T-helper 2 cell treated with Interferon-gamma antibody and Interleukin-4, amounts not matched to agents 5 μg/mL and 100 μg/mL, for 36 hours (primary cell): ENCODE data around the gene ADAMTSL3.

Experiments
- DNase-seq: peaks from one replicate; pipeline ENCODE4 v3.0.0; 2021; ENCODE audit warnings: low spot score
- H3K27ac Mint-ChIP-seq: one replicate; pipeline ENCODE4 v1.8.0; 2021; ENCODE audit warnings: mild to moderate bottlenecking, mixed read lengths
- H3K27me3 Mint-ChIP-seq: one replicate; pipeline ENCODE4 v1.8.0; 2021; ENCODE audit warnings: low read depth, mixed read lengths
- H3K36me3 Mint-ChIP-seq: one replicate; pipeline ENCODE4 v1.8.0; 2021; ENCODE audit warnings: low read depth, mixed read lengths
- H3K4me1 Mint-ChIP-seq: one replicate; pipeline ENCODE4 v1.8.0; 2021; ENCODE audit warnings: low read depth, mixed read lengths
- H3K4me3 Mint-ChIP-seq: one replicate; pipeline ENCODE4 v1.8.0; 2022; ENCODE audit warnings: mild to moderate bottlenecking, moderate library complexity, mixed read lengths
- H3K9me3 Mint-ChIP-seq: one replicate; pipeline ENCODE4 v1.8.0; 2021; ENCODE audit warnings: mixed read lengths

Gene ADAMTSL3

DNA sequence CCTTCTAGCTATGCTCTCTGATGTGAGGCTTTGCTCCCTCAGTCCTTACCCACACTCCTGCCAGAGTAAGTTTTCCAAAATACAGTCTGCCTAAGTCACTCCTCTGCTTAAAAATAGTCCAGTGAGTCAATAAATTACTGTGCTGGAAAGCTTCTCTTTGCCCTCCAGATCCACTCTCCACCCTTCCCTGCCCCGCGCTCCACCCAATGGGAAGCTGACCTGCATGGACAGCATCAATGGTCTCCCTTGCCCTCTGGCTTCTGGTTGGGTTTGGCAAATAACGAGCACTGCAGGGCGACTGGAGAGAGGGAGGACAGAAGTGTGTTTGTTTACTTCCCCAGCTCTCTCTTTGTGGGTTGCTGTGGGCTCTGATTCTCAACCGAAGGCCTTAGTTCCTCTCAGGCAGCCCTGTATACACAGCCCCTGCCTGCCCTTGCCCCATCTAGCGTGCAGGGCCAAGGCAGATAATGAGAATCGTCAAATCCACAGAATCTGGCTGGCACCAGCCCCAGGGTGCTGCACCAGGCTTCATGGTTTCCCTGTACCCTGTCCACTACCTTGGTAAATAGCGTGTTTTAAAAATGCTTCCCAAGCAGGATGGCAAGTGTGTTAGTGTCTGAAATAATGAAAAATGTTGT, 110.4 kb downstream of the ADAMTSL3 start:
- H3K27me3 Mint-ChIP-seq: no peaks in the 10 kb centered on the region
- H3K36me3 Mint-ChIP-seq: no peaks in the 10 kb centered on the region
- peaks cover 3% of the 10 kb centered on the region for H3K9me3 Mint-ChIP-seq
- H3K4me3 Mint-ChIP-seq: no peak overlapping the region
- no peaks in the 10 kb centered on the region for H3K4me1 Mint-ChIP-seq
- DNase-seq: no peak
- no peak overlapping the region for H3K27ac Mint-ChIP-seq

DNA sequence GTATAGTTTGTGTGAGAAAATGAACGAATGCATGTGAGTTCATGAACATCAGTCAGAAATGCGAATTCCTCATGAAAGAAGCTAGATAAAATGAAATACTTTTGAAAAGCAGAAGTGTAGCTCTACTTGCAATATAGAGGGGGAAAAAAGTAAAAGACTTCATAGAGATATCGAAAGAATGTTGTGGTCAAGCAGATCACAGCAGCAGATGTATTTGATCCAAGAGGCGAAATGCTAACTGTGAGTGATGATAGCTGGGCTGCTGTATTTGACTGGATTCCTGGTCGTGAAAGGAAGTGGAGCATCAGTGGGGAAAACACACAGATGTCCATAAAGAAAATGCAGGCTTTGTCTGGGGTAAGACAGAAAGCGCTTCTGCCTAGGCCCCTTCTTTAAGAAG, 112.4 kb downstream of the ADAMTSL3 start:
- no peak overlapping the region for H3K4me3 Mint-ChIP-seq
- no peak overlapping the region for H3K27ac Mint-ChIP-seq
- no peaks in the 10 kb centered on the region for H3K4me1 Mint-ChIP-seq
- DNase-seq: no peak
- H3K36me3 Mint-ChIP-seq: no peaks in the 10 kb centered on the region
- no peaks in the 10 kb centered on the region for H3K9me3 Mint-ChIP-seq
- no peaks in the 10 kb centered on the region for H3K27me3 Mint-ChIP-seq

DNA sequence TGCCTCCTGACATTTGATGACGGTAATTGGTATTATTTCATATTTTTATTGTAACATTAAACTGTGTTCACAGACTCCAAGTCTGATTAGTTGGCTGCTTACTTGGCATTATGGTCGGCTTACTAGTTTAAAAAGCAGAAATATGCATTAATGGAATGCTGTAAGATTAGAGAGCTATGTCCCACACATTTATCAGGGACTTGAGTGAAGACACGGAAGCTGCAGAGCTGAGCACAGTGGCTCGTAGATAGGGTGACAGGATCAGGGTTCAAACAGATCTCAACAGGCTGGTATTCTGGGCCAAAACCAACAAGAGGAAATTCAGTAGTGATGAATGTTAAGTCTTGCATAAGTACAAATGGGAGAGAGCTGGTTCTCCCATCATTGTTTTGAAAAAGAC, 113.8 kb downstream of the ADAMTSL3 start:
- Mint-ChIP-seq H3K4me3 (no peak overlapping the region), H3K27ac (no peak overlapping the region), H3K4me1 (no peaks in the 10 kb centered on the region), H3K27me3 (no peaks in the 10 kb centered on the region), H3K9me3 (no peaks in the 10 kb centered on the region), H3K36me3 (no peaks in the 10 kb centered on the region)
- DNase-seq: no peak

DNA sequence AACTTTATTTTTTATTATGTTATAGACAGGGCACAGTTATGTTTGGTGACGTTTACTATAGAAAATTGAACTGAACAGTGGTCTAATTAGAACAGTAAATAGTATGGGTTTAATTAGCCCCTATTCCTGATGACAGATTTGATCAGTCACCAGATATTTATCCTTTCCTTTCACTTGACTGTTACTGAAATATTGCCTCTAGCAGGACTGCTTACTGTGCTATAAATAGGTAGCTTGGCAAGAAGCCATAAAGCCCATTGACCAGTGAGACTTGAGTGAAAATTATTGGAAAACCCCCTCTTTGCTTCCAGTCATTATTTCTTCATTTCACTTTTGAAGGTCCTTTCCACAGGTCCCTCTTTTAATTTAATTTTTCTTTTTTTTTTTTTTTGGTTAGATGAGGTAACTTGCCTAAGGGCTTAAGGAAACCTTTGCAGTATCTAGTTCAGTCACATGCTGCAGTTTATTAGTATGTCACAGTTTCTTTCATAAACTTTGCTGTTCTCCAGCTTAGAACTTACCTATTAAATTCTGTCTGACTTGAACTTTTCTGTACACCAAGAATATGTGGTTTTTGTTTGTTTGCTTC, 115.6 kb downstream of the ADAMTSL3 start:
- no peak for DNase-seq
- H3K36me3 Mint-ChIP-seq: no peaks in the 10 kb centered on the region
- H3K4me1 Mint-ChIP-seq: no peaks in the 10 kb centered on the region
- H3K4me3 Mint-ChIP-seq: no peak overlapping the region
- H3K9me3 Mint-ChIP-seq: no peaks in the 10 kb centered on the region
- no peak overlapping the region for H3K27ac Mint-ChIP-seq
- no peaks in the 10 kb centered on the region for H3K27me3 Mint-ChIP-seq

DNA sequence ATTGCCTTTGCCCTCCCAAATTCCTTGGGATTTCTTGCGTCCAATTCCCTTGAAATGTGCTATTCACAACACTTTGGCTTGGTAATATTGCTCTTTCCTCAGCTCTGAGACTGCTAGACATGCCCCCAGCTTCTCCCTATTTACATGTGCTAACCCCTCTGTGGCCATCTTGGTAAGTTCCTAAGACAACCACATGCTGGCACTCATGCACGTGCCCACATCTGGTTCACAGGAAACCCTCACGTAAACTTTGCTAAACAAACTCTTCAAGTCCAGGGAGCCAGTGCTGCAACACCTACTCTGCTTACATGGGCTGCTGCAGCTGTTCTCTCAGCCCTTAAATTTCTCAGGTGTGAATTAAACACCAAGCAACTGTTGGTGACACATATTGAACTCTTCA, 121.8 kb downstream of the ADAMTSL3 start:
- Mint-ChIP-seq H3K27ac (no peak overlapping the region), H3K4me3 (no peak overlapping the region), H3K36me3 (no peaks in the 10 kb centered on the region), H3K27me3 (no peaks in the 10 kb centered on the region), H3K4me1 (no peaks in the 10 kb centered on the region), H3K9me3 (no peaks in the 10 kb centered on the region)
- no peak for DNase-seq

DNA sequence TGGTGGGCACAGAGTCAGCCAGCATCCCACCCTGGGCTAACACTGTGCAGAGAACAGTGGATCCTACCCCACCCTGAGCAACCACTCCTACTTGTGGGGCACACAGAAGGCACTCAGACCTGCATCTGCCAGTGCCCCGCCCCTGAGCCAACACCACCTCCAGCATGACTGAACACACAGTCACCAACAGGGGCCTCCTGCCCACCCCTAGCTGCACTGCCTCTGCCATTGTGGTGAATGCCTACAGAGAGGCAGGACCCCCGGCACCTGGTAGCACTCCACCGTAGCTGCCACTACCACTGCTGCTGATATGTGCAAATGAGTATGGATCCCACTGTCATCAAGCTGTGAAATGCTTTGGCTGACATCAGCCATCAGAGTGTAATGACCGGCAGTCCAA, 123.1 kb downstream of the ADAMTSL3 start:
- no peaks in the 10 kb centered on the region for H3K9me3 Mint-ChIP-seq
- no peak for DNase-seq
- no peaks in the 10 kb centered on the region for H3K4me1 Mint-ChIP-seq
- no peak overlapping the region for H3K27ac Mint-ChIP-seq
- H3K27me3 Mint-ChIP-seq: no peaks in the 10 kb centered on the region
- no peaks in the 10 kb centered on the region for H3K36me3 Mint-ChIP-seq
- H3K4me3 Mint-ChIP-seq: no peak overlapping the region

DNA sequence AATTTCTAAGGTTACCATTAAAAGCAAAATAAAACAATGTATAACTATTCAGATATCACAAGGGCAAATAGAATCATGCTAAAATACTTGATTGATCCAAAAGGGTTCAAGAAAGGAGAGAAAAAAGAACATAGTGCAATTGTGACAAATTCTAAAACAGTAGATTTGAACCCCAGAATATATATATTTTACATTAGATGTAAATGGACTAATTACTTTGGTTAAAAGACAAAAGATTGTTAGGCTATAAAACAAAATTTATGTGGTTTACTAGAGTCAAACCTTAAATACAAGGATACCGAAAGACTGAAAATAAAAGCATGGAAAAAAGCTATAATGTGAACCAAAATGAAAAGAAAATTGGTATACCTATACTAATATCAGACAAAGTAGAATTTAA, 129.3 kb downstream of the ADAMTSL3 start:
- Mint-ChIP-seq H3K27me3 (no peaks in the 10 kb centered on the region), H3K9me3 (no peaks in the 10 kb centered on the region), H3K4me1 (no peaks in the 10 kb centered on the region), H3K27ac (no peak overlapping the region), H3K4me3 (no peak overlapping the region), H3K36me3 (no peaks in the 10 kb centered on the region)
- no peak for DNase-seq

DNA sequence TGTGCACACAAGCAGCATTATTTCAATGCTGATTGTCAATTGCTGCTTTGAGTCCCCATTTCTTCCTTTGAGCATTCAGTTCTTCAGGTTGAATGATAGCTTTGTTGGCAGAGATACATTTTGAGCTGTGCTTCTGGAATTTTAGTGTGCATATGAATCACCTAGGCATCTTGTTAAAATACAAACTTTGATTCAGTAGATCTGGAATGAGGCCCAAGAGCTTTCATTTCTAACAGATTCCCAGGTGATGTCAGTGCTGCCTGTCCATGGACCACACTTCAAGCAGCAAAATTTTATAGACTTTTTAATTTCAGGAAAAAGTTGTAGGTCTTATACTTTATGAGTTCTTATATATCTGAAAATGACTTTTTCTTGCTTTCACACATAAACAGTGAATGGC, 131.1 kb downstream of the ADAMTSL3 start:
- no peaks in the 10 kb centered on the region for H3K9me3 Mint-ChIP-seq
- H3K27ac Mint-ChIP-seq: no peak overlapping the region
- H3K4me3 Mint-ChIP-seq: no peak overlapping the region
- no peaks in the 10 kb centered on the region for H3K27me3 Mint-ChIP-seq
- H3K4me1 Mint-ChIP-seq: no peaks in the 10 kb centered on the region
- no peaks in the 10 kb centered on the region for H3K36me3 Mint-ChIP-seq
- DNase-seq: no peak

DNA sequence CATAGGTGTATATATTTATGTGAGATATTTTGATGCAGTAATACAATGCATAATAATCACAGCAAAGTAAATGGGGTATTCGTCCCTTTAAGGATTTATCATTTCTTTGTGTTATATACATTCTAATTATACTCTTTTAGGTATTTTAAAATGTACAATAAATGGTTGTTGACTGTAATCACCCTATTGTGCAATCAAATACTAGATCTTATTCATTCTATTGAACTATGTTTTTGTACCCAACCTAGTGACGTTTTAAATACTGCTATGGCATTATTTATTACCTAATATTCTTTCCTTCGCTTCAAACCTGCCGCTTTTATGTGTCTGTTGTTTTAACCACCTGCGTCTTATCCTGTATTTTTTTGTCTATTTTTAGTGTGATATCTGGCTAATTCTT, 132.4 kb downstream of the ADAMTSL3 start:
- Mint-ChIP-seq H3K27me3 (no peaks in the 10 kb centered on the region), H3K36me3 (no peaks in the 10 kb centered on the region), H3K27ac (no peak overlapping the region), H3K9me3 (no peaks in the 10 kb centered on the region), H3K4me1 (no peaks in the 10 kb centered on the region), H3K4me3 (no peak overlapping the region)
- no peak for DNase-seq

DNA sequence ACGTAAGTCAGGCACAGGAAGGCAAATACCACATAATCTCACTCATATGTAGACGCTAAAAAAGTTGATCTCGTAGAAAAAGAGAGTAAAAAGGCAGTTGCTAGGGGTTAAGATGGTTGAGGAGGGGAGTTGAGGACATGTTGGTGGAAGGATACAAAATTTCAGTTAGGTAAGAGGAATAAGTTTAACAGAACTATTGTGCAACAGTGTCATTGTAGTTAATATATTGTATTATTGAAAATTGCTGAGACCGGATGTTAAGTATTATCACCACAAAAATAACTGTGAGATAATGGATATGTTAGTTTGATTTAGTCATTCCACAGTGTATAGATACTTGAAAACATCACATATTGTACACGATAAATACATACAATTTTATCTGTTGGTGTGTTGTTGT, 139.1 kb downstream of the ADAMTSL3 start:
- Mint-ChIP-seq H3K27me3 (no peaks in the 10 kb centered on the region), H3K36me3 (no peaks in the 10 kb centered on the region), H3K27ac (no peak overlapping the region), H3K9me3 (no peaks in the 10 kb centered on the region), H3K4me3 (no peak overlapping the region), H3K4me1 (no peaks in the 10 kb centered on the region)
- DNase-seq: no peak

DNA sequence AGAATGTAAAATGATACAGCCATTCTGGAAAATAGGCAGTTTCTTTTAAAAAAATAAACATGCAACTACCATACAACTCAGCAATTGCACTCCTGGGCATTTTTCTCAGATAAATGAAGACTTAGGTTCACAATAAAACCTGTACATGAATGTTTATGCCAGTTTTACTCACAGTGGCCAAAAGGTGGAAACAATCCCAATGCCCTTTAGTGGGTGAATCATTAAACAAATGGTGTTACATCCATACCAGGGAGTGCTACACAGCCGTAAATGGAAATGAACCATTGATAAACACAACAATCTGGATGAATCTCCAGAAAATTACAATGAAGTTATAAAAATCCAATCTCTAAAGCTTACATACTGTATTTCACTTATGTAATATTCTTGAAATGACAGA, 140.3 kb downstream of the ADAMTSL3 start:
- Mint-ChIP-seq H3K27ac (no peak overlapping the region), H3K9me3 (no peaks in the 10 kb centered on the region), H3K4me3 (no peak overlapping the region), H3K4me1 (no peaks in the 10 kb centered on the region), H3K36me3 (no peaks in the 10 kb centered on the region), H3K27me3 (no peaks in the 10 kb centered on the region)
- no peak for DNase-seq

DNA sequence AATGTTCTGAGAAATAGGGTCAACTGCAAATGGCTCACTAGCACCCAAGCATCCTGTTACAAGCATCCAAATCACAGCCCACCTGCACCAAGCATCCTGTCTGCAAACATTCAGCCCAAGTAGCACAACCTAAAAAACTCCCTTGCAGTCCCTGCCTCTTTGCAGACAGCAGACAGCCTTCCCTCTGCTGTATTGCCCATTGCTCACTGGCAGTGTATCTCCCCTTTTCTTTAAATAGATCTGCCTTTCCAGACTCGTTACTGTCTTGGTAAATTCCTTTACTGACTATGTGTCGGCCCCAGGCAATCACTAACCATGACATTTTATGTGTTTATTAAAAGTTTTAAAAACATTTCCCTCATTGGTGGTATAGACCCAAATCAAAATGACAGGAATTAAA, 155.4 kb downstream of the ADAMTSL3 start:
- DNase-seq: no peak

DNA sequence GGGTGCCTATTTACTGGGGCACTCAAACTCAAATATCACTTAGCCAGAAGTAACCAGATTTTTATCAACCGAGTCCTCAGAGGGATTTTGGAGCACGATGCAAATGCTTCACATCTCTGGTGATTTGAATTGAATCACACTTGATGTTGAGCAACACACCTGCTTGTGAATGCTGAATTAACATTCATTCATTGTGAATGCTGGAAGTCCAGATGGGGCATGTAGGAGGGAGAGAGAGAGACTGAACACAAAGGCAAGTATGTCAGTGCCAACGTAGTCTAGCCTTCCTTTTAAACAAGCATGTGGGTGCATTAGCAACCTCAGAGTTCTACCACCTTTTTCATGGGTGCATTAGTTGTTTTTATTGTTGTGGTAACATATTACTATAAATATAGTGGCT, 156.2 kb downstream of the ADAMTSL3 start:
- DNase-seq: no peak
- Mint-ChIP-seq H3K27ac (no peak overlapping the region), H3K4me1 (no peaks in the 10 kb centered on the region), H3K27me3 (no peaks in the 10 kb centered on the region), H3K4me3 (no peak overlapping the region), H3K36me3 (no peaks in the 10 kb centered on the region), H3K9me3 (peaks cover 4% of the 10 kb centered on the region)

More for the DNA sequence above, 155.4 kb downstream of the ADAMTSL3 start:
- H3K36me3 Mint-ChIP-seq: no peaks in the 10 kb centered on the region
- H3K9me3 Mint-ChIP-seq: peaks cover 4% of the 10 kb centered on the region
- no peak overlapping the region for H3K4me3 Mint-ChIP-seq
- H3K27me3 Mint-ChIP-seq: no peaks in the 10 kb centered on the region
- H3K27ac Mint-ChIP-seq: no peak overlapping the region
- H3K4me1 Mint-ChIP-seq: no peaks in the 10 kb centered on the region

DNA sequence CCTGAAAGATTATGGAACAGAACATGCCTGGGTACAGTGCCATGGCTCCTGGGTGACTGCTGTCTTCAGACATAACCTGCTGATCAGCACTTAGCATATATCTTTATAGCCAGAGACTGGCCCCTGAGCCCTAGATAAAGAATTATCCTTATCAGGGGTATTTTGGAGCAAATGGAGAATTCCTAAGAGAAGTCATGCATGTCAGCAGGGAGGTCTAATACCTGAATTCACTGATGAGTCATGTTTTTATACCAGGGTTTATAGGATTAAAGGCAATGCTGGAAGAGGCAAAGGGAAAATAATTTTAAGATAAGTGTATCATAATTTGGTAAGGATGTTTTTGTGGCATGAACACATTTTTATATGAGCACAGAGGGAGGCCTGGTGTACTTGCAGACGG, 159.8 kb downstream of the ADAMTSL3 start:
- H3K9me3 Mint-ChIP-seq: no peaks in the 10 kb centered on the region
- DNase-seq: no peak
- H3K27ac Mint-ChIP-seq: no peak overlapping the region
- H3K27me3 Mint-ChIP-seq: no peaks in the 10 kb centered on the region
- H3K4me3 Mint-ChIP-seq: no peak overlapping the region
- no peaks in the 10 kb centered on the region for H3K36me3 Mint-ChIP-seq
- H3K4me1 Mint-ChIP-seq: no peaks in the 10 kb centered on the region

DNA sequence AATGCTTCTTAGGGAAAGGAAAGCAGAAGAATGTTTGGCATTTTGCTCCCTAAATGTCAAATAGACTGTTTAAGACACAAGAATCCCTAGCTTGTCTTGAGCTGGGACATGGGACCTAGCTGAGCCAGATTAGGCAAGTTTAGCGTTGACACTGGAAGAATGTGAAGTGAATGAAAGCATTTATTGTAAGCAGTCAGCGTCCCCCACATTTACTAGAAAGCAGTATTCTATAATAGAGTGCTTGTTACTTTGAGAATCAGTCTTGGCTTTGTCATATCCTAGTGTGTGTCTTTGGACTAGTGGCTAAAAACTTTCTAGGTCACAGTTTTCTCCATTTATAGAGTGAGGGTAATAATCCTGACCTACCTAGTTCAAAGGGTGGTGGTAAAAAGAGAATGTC, 161.6 kb downstream of the ADAMTSL3 start:
- Mint-ChIP-seq H3K4me1 (no peaks in the 10 kb centered on the region), H3K36me3 (no peaks in the 10 kb centered on the region), H3K9me3 (no peaks in the 10 kb centered on the region), H3K4me3 (no peak overlapping the region), H3K27ac (no peak overlapping the region), H3K27me3 (no peaks in the 10 kb centered on the region)
- DNase-seq: no peak
